ENCODE data around the gene CDKN2AIPNL. TPM values are rescaled to one million over a fixed set of nuclear protein-coding genes. Genes with fewer than 3 reads are reported as not detected.

The CDKN2AIPNL gene
- total RNA-seq, 1 donor from 2014 or later: 22.8 TPM

DNA sequence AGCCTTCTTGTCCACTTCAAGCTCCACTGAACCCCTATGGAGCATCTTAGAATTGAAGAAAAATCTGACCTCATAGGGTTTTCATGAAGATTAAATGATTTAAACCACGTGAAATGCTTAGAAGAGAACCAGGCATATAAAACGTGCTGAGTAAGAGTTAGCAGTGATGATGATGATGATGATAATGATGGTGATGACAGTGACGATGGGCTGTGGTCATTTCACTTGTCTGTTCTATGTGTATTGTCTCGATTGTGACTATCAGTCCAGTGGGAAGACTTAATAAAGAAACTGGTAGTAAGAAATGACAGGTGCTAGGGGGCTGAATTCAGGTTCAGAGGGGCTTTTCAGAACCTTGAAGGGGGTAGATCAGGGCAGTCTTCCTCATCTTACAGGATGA, 45.1 kb upstream of the CDKN2AIPNL start:
- H3K4me1 ChIP-seq (ENCODE audit: insufficient read depth, low read length): peaks cover 13% of the 10 kb centered on the region
- H3K4me3 Mint-ChIP-seq (ENCODE audit: unreplicated experiment): no peak overlapping the region
- no peak overlapping the region for H3K4me3 ChIP-seq (ENCODE audit: insufficient read depth, low read depth, low read length)
- peaks cover 4% of the 10 kb centered on the region for H3K4me1 Mint-ChIP-seq (ENCODE audit: low read depth, unreplicated experiment)
- H3K9me3 Mint-ChIP-seq (ENCODE audit: unreplicated experiment): peaks cover 4% of the 10 kb centered on the region
- H3K9ac ChIP-seq (ENCODE audit: low read length): no peak overlapping the region
- DNase-seq (ENCODE audit: low read depth) (no peak), FAIRE-seq (no peak)
- no peak overlapping the region for H2AFZ ChIP-seq (ENCODE audit: low read depth, low read length)
- H3K9me3 ChIP-seq (ENCODE audit: insufficient read depth, low read depth, low read length): no peaks in the 10 kb centered on the region
- no peaks in the 10 kb centered on the region for H3K79me2 ChIP-seq (ENCODE audit: insufficient read depth, low read length)
- H4K20me1 ChIP-seq (ENCODE audit: insufficient read depth, low read length): no peaks in the 10 kb centered on the region
- no peak for TF ChIP-seq EZH2 (IDR thresholded peaks at IDR 0.05; ENCODE audit: insufficient read depth, low read length)
- TF ChIP-seq, protein P1, sequence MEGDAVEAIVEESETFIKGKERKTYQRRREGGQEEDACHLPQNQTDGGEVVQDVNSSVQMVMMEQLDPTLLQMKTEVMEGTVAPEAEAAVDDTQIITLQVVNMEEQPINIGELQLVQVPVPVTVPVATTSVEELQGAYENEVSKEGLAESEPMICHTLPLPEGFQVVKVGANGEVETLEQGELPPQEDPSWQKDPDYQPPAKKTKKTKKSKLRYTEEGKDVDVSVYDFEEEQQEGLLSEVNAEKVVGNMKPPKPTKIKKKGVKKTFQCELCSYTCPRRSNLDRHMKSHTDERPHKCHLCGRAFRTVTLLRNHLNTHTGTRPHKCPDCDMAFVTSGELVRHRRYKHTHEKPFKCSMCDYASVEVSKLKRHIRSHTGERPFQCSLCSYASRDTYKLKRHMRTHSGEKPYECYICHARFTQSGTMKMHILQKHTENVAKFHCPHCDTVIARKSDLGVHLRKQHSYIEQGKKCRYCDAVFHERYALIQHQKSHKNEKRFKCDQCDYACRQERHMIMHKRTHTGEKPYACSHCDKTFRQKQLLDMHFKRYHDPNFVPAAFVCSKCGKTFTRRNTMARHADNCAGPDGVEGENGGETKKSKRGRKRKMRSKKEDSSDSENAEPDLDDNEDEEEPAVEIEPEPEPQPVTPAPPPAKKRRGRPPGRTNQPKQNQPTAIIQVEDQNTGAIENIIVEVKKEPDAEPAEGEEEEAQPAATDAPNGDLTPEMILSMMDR (IDR thresholded peaks at IDR 0.05; ENCODE audit: insufficient read depth, low read depth, low read length): no peak
- H3K4me2 ChIP-seq (ENCODE audit: low read length): no peak overlapping the region
- no peak overlapping the region for H3K27ac ChIP-seq (ENCODE audit: low read depth, low read length)
- H3K36me3 ChIP-seq (ENCODE audit: insufficient read depth, low read length): no peaks in the 10 kb centered on the region
- H3K36me3 Mint-ChIP-seq (ENCODE audit: low read depth, unreplicated experiment): no peaks in the 10 kb centered on the region
- no peaks in the 10 kb centered on the region for H3K27me3 ChIP-seq (ENCODE audit: insufficient read depth, low read length)
- no peak overlapping the region for H3K27ac Mint-ChIP-seq (ENCODE audit: unreplicated experiment)
- peaks cover 10% of the 10 kb centered on the region for H3K27me3 Mint-ChIP-seq (ENCODE audit: low read depth, unreplicated experiment)

DNA sequence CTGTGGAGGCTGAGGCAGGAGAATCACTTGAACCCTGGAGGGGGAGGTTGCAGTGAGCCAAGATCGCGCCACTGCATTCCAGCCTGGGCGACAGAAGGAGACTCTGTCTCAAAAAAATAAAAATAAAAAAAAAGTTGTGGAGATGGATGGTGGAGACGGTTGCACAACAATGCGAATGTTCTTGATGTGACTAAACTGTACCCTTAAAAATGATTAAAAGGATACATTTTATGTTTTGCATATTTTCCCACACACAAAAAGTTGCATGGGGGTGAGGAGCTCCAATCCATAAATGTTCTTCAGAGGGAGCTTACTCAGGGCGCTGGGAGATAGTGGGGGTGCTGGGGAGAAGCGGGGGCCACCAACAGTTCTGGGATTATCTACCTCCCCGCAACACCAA, 43.8 kb upstream of the CDKN2AIPNL start:
- Mint-ChIP-seq H3K27me3 (ENCODE audit: low read depth, unreplicated experiment) (peaks cover 7% of the 10 kb centered on the region), H3K4me1 (ENCODE audit: low read depth, unreplicated experiment) (peaks cover 8% of the 10 kb centered on the region), H3K4me3 (ENCODE audit: unreplicated experiment) (no peak overlapping the region), H3K27ac (ENCODE audit: unreplicated experiment) (no peak overlapping the region), H3K36me3 (ENCODE audit: low read depth, unreplicated experiment) (no peaks in the 10 kb centered on the region), H3K9me3 (ENCODE audit: unreplicated experiment) (peaks cover 4% of the 10 kb centered on the region)
- Histone ChIP-seq H3K4me3 (ENCODE audit: insufficient read depth, low read depth, low read length) (no peak overlapping the region), H3K9me3 (ENCODE audit: insufficient read depth, low read depth, low read length) (no peaks in the 10 kb centered on the region), H3K79me2 (ENCODE audit: insufficient read depth, low read length) (no peaks in the 10 kb centered on the region), H3K27me3 (ENCODE audit: insufficient read depth, low read length) (no peaks in the 10 kb centered on the region), H2AFZ (ENCODE audit: low read depth, low read length) (no peak overlapping the region), H3K4me1 (ENCODE audit: insufficient read depth, low read length) (peaks cover 18% of the 10 kb centered on the region), H3K36me3 (ENCODE audit: insufficient read depth, low read length) (no peaks in the 10 kb centered on the region), H3K4me2 (ENCODE audit: low read length) (no peak overlapping the region), H3K9ac (ENCODE audit: low read length) (no peak overlapping the region), H4K20me1 (ENCODE audit: insufficient read depth, low read length) (no peaks in the 10 kb centered on the region), H3K27ac (ENCODE audit: low read depth, low read length) (no peak overlapping the region)
- DNase-seq (ENCODE audit: low read depth) (no peak), FAIRE-seq (no peak)
- TF ChIP-seq, protein P1 (IDR thresholded peaks at IDR 0.05; ENCODE audit: insufficient read depth, low read depth, low read length): no peak
- TF ChIP-seq EZH2 (IDR thresholded peaks at IDR 0.05; ENCODE audit: insufficient read depth, low read length): no peak

GRCh38 chr5:134453016-134453415, 41.3 kb upstream of the CDKN2AIPNL start:
- Histone ChIP-seq H3K36me3 (ENCODE audit: insufficient read depth, low read length) (no peaks in the 10 kb centered on the region), H3K79me2 (ENCODE audit: insufficient read depth, low read length) (no peaks in the 10 kb centered on the region), H2AFZ (ENCODE audit: low read depth, low read length) (no peak overlapping the region), H3K27ac (ENCODE audit: low read depth, low read length) (no peak overlapping the region), H4K20me1 (ENCODE audit: insufficient read depth, low read length) (no peaks in the 10 kb centered on the region), H3K9ac (ENCODE audit: low read length) (no peak overlapping the region), H3K4me1 (ENCODE audit: insufficient read depth, low read length) (peaks cover 12% of the 10 kb centered on the region), H3K4me3 (ENCODE audit: insufficient read depth, low read depth, low read length) (no peak overlapping the region), H3K9me3 (ENCODE audit: insufficient read depth, low read depth, low read length) (no peaks in the 10 kb centered on the region), H3K27me3 (ENCODE audit: insufficient read depth, low read length) (no peaks in the 10 kb centered on the region), H3K4me2 (ENCODE audit: low read length) (no peak overlapping the region)
- FAIRE-seq: no peak
- no peak for TF ChIP-seq EZH2 (IDR thresholded peaks at IDR 0.05; ENCODE audit: insufficient read depth, low read length)
- TF ChIP-seq, protein P1 (IDR thresholded peaks at IDR 0.05; ENCODE audit: insufficient read depth, low read depth, low read length): no peak
- no peaks in the 10 kb centered on the region for H3K36me3 Mint-ChIP-seq (ENCODE audit: low read depth, unreplicated experiment)
- H3K27ac Mint-ChIP-seq (ENCODE audit: unreplicated experiment): no peak overlapping the region
- no peak overlapping the region for H3K4me3 Mint-ChIP-seq (ENCODE audit: unreplicated experiment)
- DNase-seq (ENCODE audit: low read depth): no peak
- H3K27me3 Mint-ChIP-seq (ENCODE audit: low read depth, unreplicated experiment): peaks cover 7% of the 10 kb centered on the region
- peaks cover 4% of the 10 kb centered on the region for H3K9me3 Mint-ChIP-seq (ENCODE audit: unreplicated experiment)
- peaks cover 8% of the 10 kb centered on the region for H3K4me1 Mint-ChIP-seq (ENCODE audit: low read depth, unreplicated experiment)

Data from astrocyte (in vitro differentiated cells and primary cell).